Measurements from ENCODE around the gene DMD.
"Not testable (repeated sequence)": the region's sequence is repeated elsewhere in the genome, so short reads cannot be mapped to it uniquely, and the experiment has no call there.

The DMD gene

GRCh38 chrX:31600823-31601222, 1610.5 kb downstream of the DMD start:
- no peak for DNase-seq (ENCODE audit: low spot score)

GRCh38 chrX:31593353-31593752, 1618.0 kb downstream of the DMD start:
- no peak for DNase-seq (ENCODE audit: low spot score)

GRCh38 chrX:31591355-31591754, 1620.0 kb downstream of the DMD start:
- no peak for DNase-seq (ENCODE audit: low spot score)

GRCh38 chrX:31590581-31591114, 1620.7 kb downstream of the DMD start:
- no peak for DNase-seq (ENCODE audit: low spot score)

GRCh38 chrX:31589503-31589902, 1621.8 kb downstream of the DMD start:
- no peak for DNase-seq (ENCODE audit: low spot score)

GRCh38 chrX:31588355-31588754, 1623.0 kb downstream of the DMD start:
- no peak for DNase-seq (ENCODE audit: low spot score)

GRCh38 chrX:31583892-31584291, 1627.5 kb downstream of the DMD start:
- not testable (repeated sequence) for DNase-seq (ENCODE audit: low spot score)

- DNase-seq (ENCODE audit: low spot score), result no peak
Observed at GRCh38 chrX:31580726-31581125, 1630.6 kb downstream of the DMD start.

GRCh38 chrX:31580227-31580626, 1631.1 kb downstream of the DMD start:
- no peak for DNase-seq (ENCODE audit: low spot score)

GRCh38 chrX:31572360-31572759, 1639.0 kb downstream of the DMD start:
- DNase-seq (ENCODE audit: low spot score), result no peak

GRCh38 chrX:31570658-31571057, 1640.7 kb downstream of the DMD start:
- DNase-seq (ENCODE audit: low spot score), result no peak

GRCh38 chrX:31563792-31564191, 1647.6 kb downstream of the DMD start:
- DNase-seq (ENCODE audit: low spot score), result no peak

GRCh38 chrX:31555506-31555905, 1655.8 kb downstream of the DMD start:
- no peak for DNase-seq (ENCODE audit: low spot score)

GRCh38 chrX:31551913-31552312, 1659.4 kb downstream of the DMD start:
- DNase-seq (ENCODE audit: low spot score), result no peak

- DNase-seq (ENCODE audit: low spot score), result peak; percentile 47
Observed at GRCh38 chrX:31550158-31550557, 1661.2 kb downstream of the DMD start.

GRCh38 chrX:31547816-31548215, 1663.5 kb downstream of the DMD start:
- DNase-seq (ENCODE audit: low spot score), result no peak

- DNase-seq (ENCODE audit: low spot score), result no peak
Observed at GRCh38 chrX:31547416-31547815, 1663.9 kb downstream of the DMD start.

GRCh38 chrX:31546126-31546525, 1665.2 kb downstream of the DMD start:
- DNase-seq (ENCODE audit: low spot score), result no peak

GRCh38 chrX:31545726-31546125, 1665.6 kb downstream of the DMD start:
- DNase-seq (ENCODE audit: low spot score), result no peak

GRCh38 chrX:31545191-31545590, 1666.2 kb downstream of the DMD start:
- no peak for DNase-seq (ENCODE audit: low spot score)

GRCh38 chrX:31543634-31544033, 1667.7 kb downstream of the DMD start:
- DNase-seq (ENCODE audit: low spot score), result no peak

GRCh38 chrX:31542566-31542965, 1668.8 kb downstream of the DMD start:
- no peak for DNase-seq (ENCODE audit: low spot score)

GRCh38 chrX:31540313-31540712, 1671.0 kb downstream of the DMD start:
- DNase-seq (ENCODE audit: low spot score), result no peak

GRCh38 chrX:31527455-31528126, 1683.8 kb downstream of the DMD start:
- DNase-seq (ENCODE audit: low spot score), result no peak

Measured in globus pallidus (tissue), 1 donor.